PC-9 (cell line): ENCODE data around the gene MYO18B.

Experiments
- CTCF ChIP-seq: fragments of 200-600 bp; sonication (generic); conservative IDR thresholded peaks from 2 replicates; pipeline ENCODE4 v1.6.1; 2017; ENCODE audit warnings: mixed run types, antibody characterized with exemption, mild to moderate bottlenecking, moderate library complexity
- EZH2 ChIP-seq: fragments of 200-600 bp; sonication (generic); IDR thresholded peaks from 2 replicates; pipeline ENCODE4 v1.8.0; 2017; ENCODE audit warnings: antibody characterized with exemption, low read depth

- TF ChIP-seq CTCF (no peak), EZH2 (no peak)
Measured at GRCh38 chr22:25961699-25962098, 219.7 kb downstream of the MYO18B start.
